Lower lobe of right lung (tissue), 2 donors: Measurements from ENCODE around the gene TMEM131L. TPM values are rescaled to one million over a fixed set of nuclear protein-coding genes. Genes with fewer than 3 reads are reported as not detected.

ENCODE experiments used
- ATAC-seq, 2 donors: fragments of 200-7000 bp; cut with Tn5 transposase; one replicate each; pipeline ENCODE4 v1.9.1; 2020 to 2022; ENCODE audit warnings: mild to moderate bottlenecking in 2 of 2, moderate library complexity in 2 of 2
- DNase-seq: peaks from one replicate; pipeline ENCODE4 v3.0.0-alpha.2; 2020
- H3K27ac ChIP-seq: fragments of 200-600 bp; one replicate; pipeline ENCODE4 v1.8.0; 2022
- H3K27me3 ChIP-seq: fragments of 200-600 bp; one replicate; pipeline ENCODE4 v1.8.0; 2022; ENCODE audit warnings: low read depth
- H3K36me3 ChIP-seq: fragments of 200-600 bp; one replicate; pipeline ENCODE4 v1.8.0; 2022; ENCODE audit warnings: mild to moderate bottlenecking
- H3K4me1 ChIP-seq: fragments of 200-600 bp; one replicate; pipeline ENCODE4 v1.8.0; 2022
- H3K4me3 ChIP-seq: fragments of 200-600 bp; one replicate; pipeline ENCODE4 v1.8.0; 2022; ENCODE audit warnings: mild to moderate bottlenecking
- H3K9me3 ChIP-seq: fragments of 200-600 bp; one replicate; pipeline ENCODE4 v1.8.0; 2022
- CTCF ChIP-seq: fragments of 200-600 bp; IDR thresholded peaks from one replicate; pipeline ENCODE4 v1.8.0; 2022; ENCODE audit warnings: antibody characterized with exemption, mild to moderate bottlenecking
- intact Hi-C: fragments of 100-400 bp; cut with DNase I; formaldehyde crosslinking; loops from one replicate; pipeline ENCODE4 v1.11.0; 2022
- total RNA-seq: library from RNA; stranded (reverse); fragmentation: NEBNext Ultra II Directional; extraction: Animal tissue kit (Norgen Biotek cat#: 25700); gene quantifications from one replicate; pipeline ENCODE4 v1.2.1, GENCODE V29; 2021
- donor health status: DM: no; HTN: yes; CAD: no; lungs with severe emphysema.

Gene TMEM131L
- total RNA-seq, 1 donor from 2014 or later = 21.7 TPM

GRCh38 chr4:153476829-153477574 lies 10.8 kb downstream of the TMEM131L start:
- H3K4me1 ChIP-seq = no peaks in the 10 kb centered on the region
- no peak overlapping the region for H3K4me3 ChIP-seq
- ATAC-seq = no peak
- intact Hi-C loops = no loop called here
- DNase-seq = no peak
- H3K27me3 ChIP-seq = no peaks in the 10 kb centered on the region
- no peak for TF ChIP-seq CTCF
- no peak overlapping the region for H3K27ac ChIP-seq
- H3K9me3 ChIP-seq = no peaks in the 10 kb centered on the region
- peaks cover 16% of the 10 kb centered on the region for H3K36me3 ChIP-seq

GRCh38 chr4:153479101-153479500 lies 12.9 kb downstream of the TMEM131L start:
- no peak overlapping the region for H3K27ac ChIP-seq
- ATAC-seq = no peak

GRCh38 chr4:153480704-153481103 lies 14.5 kb downstream of the TMEM131L start:
- no peak for DNase-seq
- Histone ChIP-seq H3K4me3 (no peak overlapping the region), H3K9me3 (no peaks in the 10 kb centered on the region), H3K27me3 (no peaks in the 10 kb centered on the region), H3K4me1 (peaks cover 15% of the 10 kb centered on the region), H3K36me3 (no peaks in the 10 kb centered on the region), H3K27ac (no peak overlapping the region)
- no peak for ATAC-seq
- intact Hi-C loops = no loop called here
- TF ChIP-seq CTCF = no peak

More at GRCh38 chr4:153479101-153479500, 12.9 kb downstream of the TMEM131L start:
- intact Hi-C loops = no loop called here
- Histone ChIP-seq H3K27me3 (no peaks in the 10 kb centered on the region), H3K4me1 (peaks cover 11% of the 10 kb centered on the region), H3K9me3 (no peaks in the 10 kb centered on the region), H3K36me3 (peaks cover 9% of the 10 kb centered on the region), H3K4me3 (no peak overlapping the region)
- no peak for TF ChIP-seq CTCF
- no peak for DNase-seq

- no peak for TF ChIP-seq CTCF
- Histone ChIP-seq H3K4me1 (peaks cover 23% of the 10 kb centered on the region), H3K27ac (no peak overlapping the region), H3K36me3 (no peaks in the 10 kb centered on the region), H3K4me3 (no peak overlapping the region), H3K27me3 (no peaks in the 10 kb centered on the region), H3K9me3 (no peaks in the 10 kb centered on the region)
- intact Hi-C loops = no loop called here
- DNase-seq (no peak), ATAC-seq (no peak)
Observed at GRCh38 chr4:153481478-153481877, 15.3 kb downstream of the TMEM131L start.

- Histone ChIP-seq H3K36me3 (no peaks in the 10 kb centered on the region), H3K27me3 (no peaks in the 10 kb centered on the region), H3K4me1 (peaks cover 46% of the 10 kb centered on the region), H3K27ac (peak overlapping the region; percentile 51), H3K4me3 (peak overlapping the region; percentile 21), H3K9me3 (no peaks in the 10 kb centered on the region)
- ATAC-seq (no peak), DNase-seq (no peak)
- no peak for TF ChIP-seq CTCF
- intact Hi-C loops = no loop called here
Observed at GRCh38 chr4:153483432-153484418, 17.6 kb downstream of the TMEM131L start.
